Endothelial cell of umbilical vein (primary cell): ENCODE results near the gene NPLOC4.
A peak's percentile ranks its signal among the peaks of the same experiment; 100 is the strongest.

Experiments used
- CTCF ChIP-seq, 2 donors: IDR thresholded peaks; 1 replicate in 1 of 2; 2 replicates in 1 of 2; pipeline ENCODE4 v1.5.1; 2011; ENCODE audit warnings: low read length in 2 of 2, mild to moderate bottlenecking in 2 of 2, moderate library complexity in 2 of 2, control low read depth in 1 of 2, inconsistent platforms in 1 of 2, low read depth in 1 of 2; ENCODE audit not compliant: insufficient read depth in 1 of 2; ENCODE audit errors: extremely low read depth in 1 of 2
- EZH2 ChIP-seq: IDR thresholded peaks from 2 replicates; pipeline ENCODE4 v1.6.1; 2012; ENCODE audit warnings: borderline replicate concordance, low read depth, mild to moderate bottlenecking, moderate library complexity, low read length, inconsistent platforms; ENCODE audit not compliant: severe bottlenecking
- POLR2A ChIP-seq: IDR thresholded peaks from 2 replicates; pipeline ENCODE4 v1.6.1; 2012; ENCODE audit warnings: low read depth, mild to moderate bottlenecking, control low read depth, low read length
- POLR2AphosphoS5 ChIP-seq: IDR thresholded peaks from 2 replicates; pipeline ENCODE4 v1.6.1; 2012; ENCODE audit warnings: low read depth, mild to moderate bottlenecking, control low read depth, low read length, moderate library complexity; ENCODE audit not compliant: insufficient read depth
- TF ChIP-seq, protein P1 (sequence below): IDR thresholded peaks from 2 replicates; pipeline ENCODE4 v1.6.1; 2011; ENCODE audit not compliant: insufficient read depth, insufficient read length

- TF ChIP-seq POLR2A (peak; percentile 75), CTCF (IDR thresholded peaks at IDR 0.05; ENCODE audit: extremely low read depth in 1 of 2, insufficient read depth in 1 of 2, low read depth in 1 of 2, low read length in 2 of 2) (no peak), POLR2AphosphoS5 (peak; percentile 89), EZH2 (no peak)
- TF ChIP-seq, protein P1, sequence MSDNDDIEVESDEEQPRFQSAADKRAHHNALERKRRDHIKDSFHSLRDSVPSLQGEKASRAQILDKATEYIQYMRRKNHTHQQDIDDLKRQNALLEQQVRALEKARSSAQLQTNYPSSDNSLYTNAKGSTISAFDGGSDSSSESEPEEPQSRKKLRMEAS, result no peak
Observed at GRCh38 chr17:81514739-81515529, 122.0 kb downstream of the NPLOC4 start.
